HTR-8/SVneo (cell line): ENCODE measurements around the gene SEMA6A.

Experiments used
- DNase-seq: peaks from one replicate; pipeline ENCODE4 v3.0.0; 2011; ENCODE audit warnings: low spot score, mixed read lengths; ENCODE audit not compliant: insufficient read length
- FAIRE-seq: peaks from 2 replicates; lab custom pipeline; 2011; peaks lifted over from hg19 to GRCh38; lab: Jason Lieb, UNC

Gene SEMA6A

DNA sequence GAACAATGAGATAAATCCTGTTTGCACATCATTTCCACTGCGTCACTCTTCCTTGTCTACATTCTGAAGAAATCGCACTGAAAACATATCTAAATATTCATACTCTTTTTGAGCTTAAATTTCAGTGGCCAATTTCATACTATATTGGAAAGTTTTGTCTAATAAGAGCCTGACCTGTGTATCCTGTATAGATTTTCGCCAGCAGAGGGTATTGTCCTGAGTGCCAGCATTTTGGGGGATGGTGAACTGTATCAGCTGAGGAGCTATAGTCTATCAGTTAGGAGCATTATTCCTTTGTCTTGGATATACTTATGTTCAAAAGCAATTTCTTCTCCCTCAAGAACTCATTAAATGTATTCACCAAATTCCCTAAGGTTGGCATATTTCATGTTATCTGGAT, 102.3 kb downstream of the SEMA6A start:
- DNase-seq (no peak), FAIRE-seq (no peak)

DNA sequence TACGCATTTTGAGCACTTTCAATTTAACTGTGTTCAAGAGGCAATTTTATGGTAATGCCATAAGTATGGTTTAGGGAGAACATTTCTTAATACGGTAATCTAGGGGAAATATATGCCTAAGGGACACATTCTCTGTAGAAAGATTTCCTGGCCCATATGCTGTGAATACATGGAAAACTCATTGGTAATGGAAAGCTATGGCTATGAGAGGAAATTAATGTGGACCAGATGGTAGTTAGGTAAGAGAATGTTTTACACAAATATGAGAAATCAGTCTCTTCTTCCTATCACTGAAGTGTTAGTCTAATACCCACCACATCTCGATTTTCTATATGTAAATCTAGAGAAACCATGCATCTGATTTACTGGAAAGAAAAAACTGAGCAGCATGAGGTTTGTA, 105.0 kb downstream of the SEMA6A start:
- DNase-seq: no peak
- no peak for FAIRE-seq

- no peak for FAIRE-seq
- DNase-seq: no peak
Measured at GRCh38 chr5:116468583-116468982, 106.0 kb downstream of the SEMA6A start.

GRCh38 chr5:116467465-116467843, 107.2 kb downstream of the SEMA6A start:
- no peak for FAIRE-seq
- no peak for DNase-seq

DNA sequence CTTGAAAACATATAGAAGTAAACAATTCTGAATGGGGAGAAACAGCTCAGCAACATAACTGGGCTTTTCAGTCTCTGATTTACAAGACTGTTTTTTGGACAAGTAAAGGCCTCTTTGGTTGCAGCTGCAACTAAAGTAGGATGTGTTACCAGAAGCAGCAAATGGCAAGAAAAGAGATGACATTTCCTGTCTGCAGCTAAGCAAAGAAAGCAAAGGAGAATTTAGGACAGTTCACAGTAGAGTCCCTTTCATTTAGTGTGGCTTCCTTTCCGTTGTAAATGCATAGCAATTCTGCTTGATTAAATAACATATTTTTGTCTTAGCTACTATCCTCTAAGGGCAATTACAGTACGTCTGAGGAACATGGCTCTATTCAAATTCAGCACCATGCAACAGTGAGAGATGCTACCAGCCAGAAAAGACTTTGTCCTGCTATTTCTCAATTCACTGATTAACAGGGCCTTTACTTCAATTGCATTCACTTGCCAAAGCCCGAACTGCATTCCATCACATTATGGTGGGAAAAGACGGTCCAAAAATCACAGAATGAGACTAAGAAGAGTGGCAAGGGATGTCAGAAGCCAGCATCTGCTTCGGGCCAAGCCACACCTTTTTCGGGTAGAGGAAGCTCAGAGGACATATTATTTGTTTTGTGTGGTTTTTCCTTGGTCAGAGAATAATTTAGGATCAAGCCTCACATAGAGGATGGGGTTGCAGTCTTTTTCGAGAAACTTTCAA, 107.7 kb downstream of the SEMA6A start:
- DNase-seq: no peak
- FAIRE-seq: no peak

DNA sequence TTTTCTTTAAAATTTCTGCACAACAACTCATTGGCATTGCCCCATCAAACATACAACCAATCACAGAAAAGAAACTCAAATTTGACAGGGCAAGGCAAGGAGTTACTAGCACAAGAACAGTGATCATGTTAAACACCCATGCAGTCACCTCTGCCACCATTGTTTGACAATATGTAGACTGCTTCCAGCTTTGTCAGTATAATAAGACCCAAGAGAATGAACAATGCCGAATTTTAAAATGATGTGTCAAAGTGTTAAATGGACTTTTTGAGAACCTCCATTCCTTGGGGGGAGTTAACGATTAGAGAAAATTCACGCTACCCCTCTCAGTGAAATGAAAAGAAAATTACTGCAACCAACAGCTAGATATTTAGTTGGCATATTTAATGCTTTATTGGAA, 109.2 kb downstream of the SEMA6A start:
- DNase-seq (no peak), FAIRE-seq (no peak)

DNA sequence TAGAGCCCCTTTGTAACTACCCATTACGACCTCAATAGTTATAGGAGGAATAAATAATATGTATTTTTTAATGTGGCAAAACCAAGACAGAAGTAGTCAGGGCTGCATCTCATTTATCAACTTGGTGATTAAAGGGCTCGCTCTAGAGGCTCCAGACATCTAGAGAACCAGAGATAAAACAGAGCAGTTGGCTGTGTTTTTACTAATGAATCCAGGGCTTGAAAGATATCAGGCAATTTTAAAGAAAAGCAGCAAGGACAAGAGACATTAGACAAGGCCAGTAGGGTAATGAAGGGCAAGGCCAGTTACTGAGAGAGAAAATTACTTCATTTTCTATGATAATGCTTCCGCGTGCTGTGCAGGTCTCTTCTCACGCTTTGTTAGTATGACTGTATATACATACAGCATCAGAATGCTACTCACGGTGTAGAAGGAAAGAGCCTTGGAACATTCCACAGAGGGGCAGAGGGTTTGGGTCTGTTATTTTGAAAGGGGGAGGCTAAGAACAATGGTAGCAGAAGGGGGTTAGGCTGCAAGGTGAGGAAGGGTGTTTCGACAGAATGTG, 110.4 kb downstream of the SEMA6A start:
- DNase-seq (no peak), FAIRE-seq (no peak)

- DNase-seq: no peak
- FAIRE-seq: no peak
Measured at GRCh38 chr5:116462500-116462899, 112.1 kb downstream of the SEMA6A start.

DNA sequence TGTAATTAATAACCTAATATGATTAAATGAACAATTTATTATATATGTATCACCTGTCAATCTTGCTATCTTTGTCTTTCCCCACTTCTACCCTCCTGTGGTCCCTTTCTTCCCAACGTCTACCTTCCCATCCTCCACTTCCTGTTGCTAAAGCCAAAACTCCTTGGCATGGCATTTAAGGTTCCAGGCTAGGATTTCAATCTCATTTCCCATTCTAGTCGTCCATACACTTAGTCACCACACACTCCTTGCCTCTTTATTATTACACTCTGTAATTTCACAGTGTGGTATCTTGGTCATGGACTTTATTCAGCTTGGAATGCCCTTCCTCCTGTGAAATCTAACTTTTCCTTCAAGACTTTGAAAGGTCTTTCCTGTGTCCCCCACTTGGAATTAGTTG, 115.3 kb downstream of the SEMA6A start:
- FAIRE-seq: no peak
- DNase-seq: no peak

DNA sequence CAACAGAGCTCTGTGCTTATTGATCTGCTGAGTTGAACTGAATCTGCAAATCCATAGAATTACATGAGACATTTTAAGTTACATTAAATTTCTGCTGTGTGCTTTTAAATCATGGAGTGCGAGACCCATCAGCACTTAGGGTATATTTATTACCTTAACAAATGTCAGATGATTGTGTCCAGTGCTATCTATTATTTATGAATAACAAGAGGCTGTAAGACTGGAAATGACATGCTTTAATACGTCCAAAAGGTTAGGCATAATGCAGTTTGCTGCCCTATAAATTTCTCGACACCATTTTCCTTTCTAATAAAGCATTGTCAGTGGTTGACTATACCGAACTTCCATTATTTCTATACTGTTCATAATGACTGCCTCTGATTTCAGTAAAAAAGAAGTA, 117.6 kb downstream of the SEMA6A start:
- FAIRE-seq: no peak

GRCh38 chr5:116456036-116456435, 118.6 kb downstream of the SEMA6A start:
- FAIRE-seq: no peak

More for the DNA sequence above, 117.6 kb downstream of the SEMA6A start:
- DNase-seq: no peak

DNA sequence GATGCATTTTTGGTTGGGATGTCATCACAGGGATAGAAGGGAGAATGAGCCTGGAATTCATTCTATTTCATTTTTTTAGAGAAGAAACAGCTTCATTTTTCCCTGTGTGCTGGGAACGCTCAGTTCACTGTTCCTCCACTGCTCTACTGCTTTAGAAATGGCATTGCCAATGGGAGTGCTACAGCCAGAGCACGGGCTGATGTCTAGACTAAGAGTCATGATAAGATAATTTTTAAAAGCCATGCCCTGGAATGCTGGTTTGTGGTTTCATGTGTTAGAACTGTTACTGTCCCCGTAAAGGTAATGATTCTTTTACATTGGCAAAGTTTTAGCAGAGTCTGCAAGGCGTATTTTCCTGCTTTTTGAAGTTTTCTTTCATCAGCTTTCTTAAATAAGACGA, 119.6 kb downstream of the SEMA6A start:
- FAIRE-seq (no peak), DNase-seq (no peak)

More at GRCh38 chr5:116456036-116456435, 118.6 kb downstream of the SEMA6A start:
- no peak for DNase-seq

GRCh38 chr5:116454417-116454927, 120.2 kb downstream of the SEMA6A start:
- FAIRE-seq: no peak
- peak; percentile 12 for DNase-seq

GRCh38 chr5:116453988-116454411, 120.6 kb downstream of the SEMA6A start:
- no peak for FAIRE-seq
- DNase-seq: no peak

- no peak for FAIRE-seq
- no peak for DNase-seq
Measured at GRCh38 chr5:116452774-116453368, 121.8 kb downstream of the SEMA6A start.

GRCh38 chr5:116451905-116452450, 122.6 kb downstream of the SEMA6A start:
- DNase-seq (no peak), FAIRE-seq (no peak)

DNA sequence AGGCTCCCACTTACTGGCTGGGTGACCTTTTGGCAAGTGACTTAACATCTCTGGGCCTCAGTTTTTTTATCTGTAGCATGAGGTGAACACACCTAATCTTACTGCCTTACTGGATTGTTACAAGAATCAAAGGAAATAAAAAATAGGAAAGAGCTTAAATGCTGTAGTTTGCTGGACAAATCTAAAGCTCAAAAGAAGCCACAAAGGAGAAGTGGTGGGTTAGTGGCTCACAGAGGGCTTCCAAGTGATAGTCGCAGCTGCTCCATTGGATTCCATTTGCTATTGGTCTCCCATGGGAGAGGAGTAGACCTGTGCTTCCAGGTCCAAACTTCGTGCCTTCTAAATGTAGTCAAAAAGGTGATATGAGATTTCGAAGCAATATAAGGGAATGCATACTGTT, 123.6 kb downstream of the SEMA6A start:
- FAIRE-seq (no peak), DNase-seq (no peak)

DNA sequence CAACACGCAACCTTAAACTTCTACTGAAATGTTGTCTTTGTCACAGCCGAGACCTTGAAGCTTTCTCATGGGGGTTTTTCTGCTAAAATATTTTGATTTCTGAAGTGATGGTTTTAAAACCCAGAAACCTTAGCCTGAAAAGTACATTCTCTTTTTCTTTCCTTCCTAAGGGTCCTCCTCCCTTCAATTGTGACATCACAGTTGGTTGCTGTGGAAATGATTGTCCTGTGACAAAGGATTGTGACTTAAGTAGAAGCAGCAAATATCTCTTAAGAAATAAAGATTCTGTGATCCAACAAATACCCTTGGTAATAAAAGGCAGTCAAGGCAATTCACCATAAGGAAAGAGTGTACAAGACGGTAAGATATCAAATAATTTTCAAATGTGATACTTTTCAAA, 125.2 kb downstream of the SEMA6A start:
- FAIRE-seq: no peak
- no peak for DNase-seq

DNA sequence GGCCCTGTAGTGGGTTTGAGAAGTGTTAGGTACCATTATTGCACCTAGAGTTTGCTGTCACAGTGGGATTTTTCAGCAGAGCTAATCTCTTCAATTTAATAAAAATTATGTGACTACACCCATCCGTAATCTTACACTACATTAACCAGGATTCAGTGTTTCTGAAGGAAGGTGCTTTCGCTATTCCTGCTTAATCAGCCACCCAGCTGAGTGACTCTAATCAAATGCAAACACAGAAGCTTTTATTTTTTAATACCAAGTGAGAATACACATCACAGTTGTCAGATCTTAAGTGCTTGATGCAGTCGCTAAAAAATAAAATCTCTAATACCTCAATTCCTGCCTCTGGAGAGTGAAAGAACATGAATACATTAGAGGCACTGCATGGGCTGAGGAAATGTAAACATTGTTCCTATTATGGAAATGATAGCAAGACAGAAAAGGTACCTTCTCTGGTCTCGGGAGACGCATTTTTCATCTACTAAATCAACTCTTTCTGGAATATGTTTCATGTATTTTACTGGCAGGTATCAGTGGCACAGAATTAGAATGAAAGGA, 125.7 kb downstream of the SEMA6A start:
- FAIRE-seq (no peak), DNase-seq (no peak)

DNA sequence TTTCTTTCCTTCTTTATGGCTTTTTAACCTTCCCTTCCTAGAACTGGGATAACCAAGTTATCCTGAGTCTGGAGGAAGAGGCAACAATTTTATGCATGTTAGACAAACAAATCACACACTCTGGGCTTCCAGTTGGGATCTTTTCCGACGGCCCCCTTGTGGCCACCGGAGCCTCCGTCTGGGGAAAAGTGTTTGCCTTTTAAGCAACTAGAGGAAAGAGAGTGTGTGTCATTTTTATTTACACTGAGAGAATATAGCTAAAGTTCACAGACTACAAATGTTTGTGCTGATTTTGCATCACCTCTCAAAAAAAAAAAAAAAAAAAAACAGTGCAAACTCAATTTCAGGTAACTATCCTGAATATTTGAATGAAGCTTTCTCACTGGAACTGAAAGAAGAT, 126.2 kb downstream of the SEMA6A start:
- FAIRE-seq (no peak), DNase-seq (no peak)
